Measurements from ENCODE around the gene CEP104. TPM values are rescaled to one million over a fixed set of nuclear protein-coding genes. Genes with fewer than 3 reads are reported as not detected.

Gene CEP104
- total and polyA plus RNA-seq, 2 donors = 11.7 to 12.8 TPM

DNA sequence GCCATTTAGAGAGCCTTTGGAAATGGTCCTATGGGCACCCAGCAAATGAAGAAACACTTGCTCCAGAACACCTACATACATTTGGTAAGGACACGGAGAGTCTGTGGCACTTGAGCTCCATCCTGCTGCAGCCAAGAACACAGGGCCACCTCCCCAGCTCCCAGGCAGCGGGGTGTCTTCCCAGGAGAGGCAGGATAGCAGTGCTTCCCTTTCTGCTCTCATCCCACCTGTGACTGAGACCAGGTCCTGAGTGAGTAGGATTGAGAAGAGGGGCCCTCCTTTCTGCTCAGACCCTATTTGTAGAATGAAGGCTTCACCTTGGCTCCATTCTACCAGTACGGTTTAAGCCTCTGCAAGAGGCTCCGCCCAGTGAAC lies 38.9 kb upstream of the CEP104 start:
- peaks cover 3 to 10% of the 10 kb centered on the region in 2 donors for H3K9me3 ChIP-seq (ENCODE audit: control insufficient read depth in 2 of 2, insufficient read depth in 1 of 2, low read length in 1 of 2)
- H3K27ac ChIP-seq (ENCODE audit: low read depth in 1 of 2, low read length in 1 of 2) = no peak overlapping the region
- H3K27me3 ChIP-seq (ENCODE audit: control insufficient read depth in 2 of 2, insufficient read depth in 1 of 2, low read length in 1 of 2) = no peaks in the 10 kb centered on the region
- H3K36me3 ChIP-seq (ENCODE audit: control insufficient read depth in 2 of 2, insufficient read depth in 2 of 2, low read length in 1 of 2) = peaks cover 14 to 16% of the 10 kb centered on the region in 2 donors
- WGBS = 95% methylated on average over 4 of the region's 4 CpGs
- peaks cover 9 to 13% of the 10 kb centered on the region in 2 donors for H3K4me1 ChIP-seq (ENCODE audit: control insufficient read depth in 2 of 2, insufficient read depth in 2 of 2, low read length in 2 of 2)
- DNase-seq (ENCODE audit: low read depth in 6 of 9, low spot score in 9 of 9) = no peak
- no peak overlapping the region for H3K4me3 ChIP-seq (ENCODE audit: low read length in 2 of 2)

DNA sequence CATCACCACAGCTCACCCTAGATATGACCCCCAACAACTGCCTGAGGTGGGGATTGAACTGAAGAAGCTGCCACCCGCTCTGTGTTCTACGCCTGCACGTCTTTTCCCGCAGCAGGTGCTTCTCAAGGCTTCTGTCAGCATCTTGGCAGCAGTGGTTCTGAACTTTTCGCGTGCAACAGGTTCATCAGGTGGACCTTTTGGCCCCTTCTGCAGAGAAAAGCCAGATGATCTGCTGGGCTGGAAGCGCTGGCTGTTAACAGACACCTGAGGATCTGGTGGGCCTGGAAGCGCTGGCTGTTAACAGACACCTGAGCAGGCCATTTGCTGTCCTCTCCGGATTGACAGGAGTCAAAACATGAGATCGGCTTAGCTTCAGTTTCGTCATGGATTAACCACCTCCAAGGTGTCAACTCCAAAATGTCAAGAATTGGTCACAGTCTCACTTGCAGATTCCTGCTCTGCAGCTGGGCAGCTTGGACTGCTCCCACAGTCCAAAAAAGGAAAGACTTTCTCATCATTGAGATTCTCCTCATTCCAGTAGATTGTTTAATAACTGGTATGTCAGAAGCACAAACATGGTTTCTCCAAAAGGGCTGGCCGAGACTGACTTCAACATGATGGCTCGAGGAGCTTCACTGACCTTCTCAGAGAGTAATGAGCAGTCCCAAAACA lies 38.4 kb upstream of the CEP104 start:
- Histone ChIP-seq H3K27ac (ENCODE audit: low read depth in 1 of 2, low read length in 1 of 2) (no peak overlapping the region), H3K4me3 (ENCODE audit: low read length in 2 of 2) (no peak overlapping the region), H3K9me3 (ENCODE audit: control insufficient read depth in 2 of 2, insufficient read depth in 1 of 2, low read length in 1 of 2) (peaks cover 3 to 10% of the 10 kb centered on the region in 2 donors), H3K4me1 (ENCODE audit: control insufficient read depth in 2 of 2, insufficient read depth in 2 of 2, low read length in 2 of 2) (peaks cover 9 to 11% of the 10 kb centered on the region in 2 donors), H3K27me3 (ENCODE audit: control insufficient read depth in 2 of 2, insufficient read depth in 1 of 2, low read length in 1 of 2) (no peaks in the 10 kb centered on the region), H3K36me3 (ENCODE audit: control insufficient read depth in 2 of 2, insufficient read depth in 2 of 2, low read length in 1 of 2) (peaks cover 19 to 20% of the 10 kb centered on the region in 2 donors)
- DNase-seq (ENCODE audit: low read depth in 6 of 9, low spot score in 9 of 9) = no peak
- WGBS = 96% methylated on average over 13 of the region's 13 CpGs

DNA sequence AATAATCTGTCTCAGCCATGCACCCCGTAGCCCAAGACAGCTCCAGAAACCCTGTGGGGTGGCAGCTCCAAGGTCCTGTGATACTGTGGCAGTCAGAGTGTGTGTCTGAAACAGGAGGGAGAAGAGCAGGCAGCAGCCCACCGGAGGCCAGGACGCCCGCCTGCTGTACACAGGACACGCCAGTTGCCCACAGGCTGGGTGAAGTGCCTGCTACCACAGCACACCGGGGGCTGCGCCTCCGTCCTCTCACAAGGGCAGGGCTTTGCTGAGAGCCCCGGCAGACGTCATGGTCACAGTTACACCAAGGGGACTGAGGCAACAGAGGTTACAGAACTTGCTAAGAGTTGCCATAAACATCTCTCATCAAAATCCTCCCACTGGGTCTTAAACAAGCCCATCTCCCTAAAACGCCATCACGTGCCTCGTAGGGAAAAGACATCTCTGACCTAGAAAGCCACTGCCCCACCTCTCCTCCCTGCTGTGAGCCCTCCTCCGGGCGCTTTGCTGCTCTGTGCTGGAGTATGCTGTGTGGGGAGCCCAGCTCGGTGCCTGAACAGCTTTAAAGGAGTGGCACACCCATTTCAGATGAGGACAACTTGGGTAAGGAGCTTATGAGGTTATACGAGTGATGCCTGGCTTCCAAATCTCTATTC lies 37.7 kb upstream of the CEP104 start:
- Histone ChIP-seq H3K27ac (ENCODE audit: low read depth in 1 of 2, low read length in 1 of 2) (no peak overlapping the region), H3K4me3 (ENCODE audit: low read length in 2 of 2) (no peak overlapping the region), H3K9me3 (ENCODE audit: control insufficient read depth in 2 of 2, insufficient read depth in 1 of 2, low read length in 1 of 2) (peaks cover 3 to 10% of the 10 kb centered on the region in 2 donors), H3K36me3 (ENCODE audit: control insufficient read depth in 2 of 2, insufficient read depth in 2 of 2, low read length in 1 of 2) (peaks cover 25 to 27% of the 10 kb centered on the region in 2 donors), H3K4me1 (ENCODE audit: control insufficient read depth in 2 of 2, insufficient read depth in 2 of 2, low read length in 2 of 2) (peaks cover 9 to 11% of the 10 kb centered on the region in 2 donors), H3K27me3 (ENCODE audit: control insufficient read depth in 2 of 2, insufficient read depth in 1 of 2, low read length in 1 of 2) (no peaks in the 10 kb centered on the region)
- whole genome bisulfite sequencing = 98% methylated on average over 17 of the region's 17 CpGs
- DNase-seq (ENCODE audit: low read depth in 6 of 9, low spot score in 9 of 9) = no peak

DNA sequence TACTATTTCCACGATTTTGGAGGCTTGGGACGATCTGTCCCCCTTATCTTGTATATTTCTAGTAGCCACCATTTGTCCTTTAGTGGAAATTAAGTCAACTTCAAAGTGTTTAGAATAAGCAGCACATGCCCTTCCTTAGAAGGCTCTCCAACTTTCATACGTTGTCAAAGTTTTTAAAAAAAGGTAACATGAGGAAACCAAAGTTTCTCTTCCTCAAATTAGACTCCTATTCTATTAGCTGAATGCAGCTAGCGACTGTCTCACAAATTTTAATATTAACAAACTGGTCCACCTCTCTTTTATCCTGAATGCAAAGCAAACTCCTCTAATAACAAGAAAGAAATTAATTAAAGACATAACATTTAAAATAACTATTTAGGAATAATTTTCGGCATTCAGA lies 36.2 kb upstream of the CEP104 start:
- H3K4me3 ChIP-seq (ENCODE audit: low read length in 2 of 2) = no peak overlapping the region
- H3K9me3 ChIP-seq (ENCODE audit: control insufficient read depth in 2 of 2, insufficient read depth in 1 of 2, low read length in 1 of 2) = peaks cover 2 to 8% of the 10 kb centered on the region in 2 donors
- no peaks in the 10 kb centered on the region for H3K27me3 ChIP-seq (ENCODE audit: control insufficient read depth in 2 of 2, insufficient read depth in 1 of 2, low read length in 1 of 2)
- WGBS = 95% methylated on average over 5 of the region's 5 CpGs
- H3K27ac ChIP-seq (ENCODE audit: low read depth in 1 of 2, low read length in 1 of 2) = no peak overlapping the region
- no peak for DNase-seq (ENCODE audit: low read depth in 6 of 9, low spot score in 9 of 9)
- peaks cover 3 to 6% of the 10 kb centered on the region in 2 donors for H3K4me1 ChIP-seq (ENCODE audit: control insufficient read depth in 2 of 2, insufficient read depth in 2 of 2, low read length in 2 of 2)
- H3K36me3 ChIP-seq (ENCODE audit: control insufficient read depth in 2 of 2, insufficient read depth in 2 of 2, low read length in 1 of 2) = peaks cover 34 to 42% of the 10 kb centered on the region in 2 donors

DNA sequence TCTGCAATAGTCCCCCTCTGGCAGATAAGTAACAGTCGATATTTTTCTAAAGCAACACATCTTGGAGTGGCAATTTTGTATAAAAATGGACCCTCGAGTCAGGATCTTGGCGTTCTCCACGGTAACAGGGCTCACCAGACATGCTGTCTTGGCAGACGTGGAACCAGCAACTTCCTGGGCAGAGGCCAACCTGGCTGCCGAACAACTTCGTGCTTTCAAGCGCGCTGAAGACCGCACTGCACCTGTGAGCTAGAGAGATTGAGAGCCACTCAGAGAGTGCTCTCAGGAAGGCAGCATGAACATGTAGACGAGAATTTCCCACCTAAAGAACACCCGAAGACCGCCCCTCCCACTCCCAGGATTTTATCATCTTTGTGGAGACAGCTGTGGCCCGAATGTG lies 35.7 kb upstream of the CEP104 start:
- H3K36me3 ChIP-seq (ENCODE audit: control insufficient read depth in 2 of 2, insufficient read depth in 2 of 2, low read length in 1 of 2) = peaks cover 37 to 44% of the 10 kb centered on the region in 2 donors
- H3K9me3 ChIP-seq (ENCODE audit: control insufficient read depth in 2 of 2, insufficient read depth in 1 of 2, low read length in 1 of 2) = peaks cover 0 to 3% of the 10 kb centered on the region in 2 donors
- DNase-seq (ENCODE audit: low read depth in 6 of 9, low spot score in 9 of 9) = no peak
- no peak overlapping the region for H3K4me3 ChIP-seq (ENCODE audit: low read length in 2 of 2)
- no peaks in the 10 kb centered on the region for H3K27me3 ChIP-seq (ENCODE audit: control insufficient read depth in 2 of 2, insufficient read depth in 1 of 2, low read length in 1 of 2)
- peaks cover 3 to 6% of the 10 kb centered on the region in 2 donors for H3K4me1 ChIP-seq (ENCODE audit: control insufficient read depth in 2 of 2, insufficient read depth in 2 of 2, low read length in 2 of 2)
- H3K27ac ChIP-seq (ENCODE audit: low read depth in 1 of 2, low read length in 1 of 2) = no peak overlapping the region
- WGBS = 94% methylated on average over 14 of the region's 14 CpGs

DNA sequence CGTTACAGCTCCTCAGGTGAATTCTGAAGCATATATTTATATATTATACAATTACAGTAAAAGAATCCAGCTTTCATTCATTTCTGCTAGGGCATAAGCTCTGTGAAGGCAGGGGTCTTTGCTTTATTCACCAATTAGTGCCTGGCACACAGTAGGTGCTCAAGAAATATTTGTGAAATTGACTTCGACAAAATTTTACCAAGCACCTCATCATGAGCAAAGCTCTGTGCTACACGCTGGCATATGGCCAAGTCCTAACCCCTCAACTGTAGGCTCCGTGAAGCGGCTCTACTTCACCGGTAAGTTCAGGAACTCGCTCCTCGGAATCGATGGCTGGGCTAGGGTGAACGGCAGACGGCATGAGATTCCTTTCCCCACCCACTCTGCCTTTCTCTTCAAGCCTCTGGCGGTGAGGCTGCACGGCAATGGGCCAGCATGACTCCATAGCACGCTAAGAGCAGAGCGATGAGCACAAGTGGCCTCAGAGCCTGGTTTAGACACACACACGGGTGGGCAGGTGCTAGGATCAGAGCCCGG lies 34.4 kb upstream of the CEP104 start:
- H3K4me3 ChIP-seq (ENCODE audit: low read length in 2 of 2) = no peak overlapping the region
- WGBS = 87% methylated on average over 17 of the region's 17 CpGs
- H3K27ac ChIP-seq (ENCODE audit: low read depth in 1 of 2, low read length in 1 of 2) = no peak overlapping the region
- DNase-seq (ENCODE audit: low read depth in 6 of 9, low spot score in 9 of 9) = no peak
- peaks cover 0 to 6% of the 10 kb centered on the region in 2 donors for H3K4me1 ChIP-seq (ENCODE audit: control insufficient read depth in 2 of 2, insufficient read depth in 2 of 2, low read length in 2 of 2)
- H3K27me3 ChIP-seq (ENCODE audit: control insufficient read depth in 2 of 2, insufficient read depth in 1 of 2, low read length in 1 of 2) = no peaks in the 10 kb centered on the region
- no peaks in the 10 kb centered on the region for H3K9me3 ChIP-seq (ENCODE audit: control insufficient read depth in 2 of 2, insufficient read depth in 1 of 2, low read length in 1 of 2)
- peaks cover 42 to 51% of the 10 kb centered on the region in 2 donors for H3K36me3 ChIP-seq (ENCODE audit: control insufficient read depth in 2 of 2, insufficient read depth in 2 of 2, low read length in 1 of 2)

DNA sequence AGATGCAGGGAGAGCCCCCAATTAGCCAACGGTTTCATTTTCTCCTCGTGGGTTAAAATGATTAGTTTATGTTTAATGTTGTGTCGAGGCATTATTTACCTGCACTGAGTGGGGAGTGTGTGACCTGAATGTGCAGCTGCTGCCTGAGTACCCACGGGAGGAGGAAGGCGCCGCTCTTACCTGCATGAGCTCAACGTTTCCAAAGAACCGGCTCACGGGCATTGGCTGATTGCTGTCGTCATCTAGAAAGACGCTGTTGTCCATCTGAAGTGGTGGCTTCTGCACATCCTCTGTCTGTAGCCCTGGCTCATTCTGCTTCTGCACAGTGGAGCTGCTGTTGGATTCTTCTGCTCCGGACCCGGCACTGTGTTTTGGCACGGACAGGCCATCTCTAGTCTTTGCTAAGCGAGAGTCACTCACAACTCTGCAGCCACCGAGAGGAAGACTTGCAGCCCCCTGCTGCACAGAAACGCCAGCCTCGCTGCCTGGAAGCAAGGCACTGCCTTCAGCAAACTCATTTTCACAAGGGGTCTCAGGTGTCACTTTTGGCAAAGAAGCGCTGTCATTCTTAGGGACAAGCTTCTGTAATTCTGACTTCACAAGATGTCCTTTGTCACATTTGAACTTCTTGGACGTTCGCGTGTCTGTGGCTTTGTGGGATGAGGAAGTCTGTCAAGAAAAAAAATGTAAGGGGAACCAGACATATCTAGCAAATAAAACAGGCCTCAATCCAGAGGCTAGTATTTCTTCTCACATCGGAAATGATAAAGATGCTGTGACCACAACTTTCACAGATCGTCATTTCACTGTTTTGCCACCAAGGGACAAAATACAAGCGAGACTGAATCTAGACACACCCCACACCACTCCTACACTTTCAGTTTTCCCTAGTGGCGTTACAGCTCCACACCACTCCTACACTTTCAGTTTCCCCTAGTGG lies 33.6 kb upstream of the CEP104 start:
- Histone ChIP-seq H3K36me3 (ENCODE audit: control insufficient read depth in 2 of 2, insufficient read depth in 2 of 2, low read length in 1 of 2) (peaks cover 44 to 55% of the 10 kb centered on the region in 2 donors), H3K4me1 (ENCODE audit: control insufficient read depth in 2 of 2, insufficient read depth in 2 of 2, low read length in 2 of 2) (peaks cover 0 to 6% of the 10 kb centered on the region in 2 donors), H3K9me3 (ENCODE audit: control insufficient read depth in 2 of 2, insufficient read depth in 1 of 2, low read length in 1 of 2) (no peaks in the 10 kb centered on the region), H3K27me3 (ENCODE audit: control insufficient read depth in 2 of 2, insufficient read depth in 1 of 2, low read length in 1 of 2) (no peaks in the 10 kb centered on the region), H3K27ac (ENCODE audit: low read depth in 1 of 2, low read length in 1 of 2) (no peak overlapping the region), H3K4me3 (ENCODE audit: low read length in 2 of 2) (no peak overlapping the region)
- DNase-seq (ENCODE audit: low read depth in 6 of 9, low spot score in 9 of 9) = peak in 1 of 9 donors; percentile 26
- WGBS = 68% methylated on average over 26 of the region's 26 CpGs

DNA sequence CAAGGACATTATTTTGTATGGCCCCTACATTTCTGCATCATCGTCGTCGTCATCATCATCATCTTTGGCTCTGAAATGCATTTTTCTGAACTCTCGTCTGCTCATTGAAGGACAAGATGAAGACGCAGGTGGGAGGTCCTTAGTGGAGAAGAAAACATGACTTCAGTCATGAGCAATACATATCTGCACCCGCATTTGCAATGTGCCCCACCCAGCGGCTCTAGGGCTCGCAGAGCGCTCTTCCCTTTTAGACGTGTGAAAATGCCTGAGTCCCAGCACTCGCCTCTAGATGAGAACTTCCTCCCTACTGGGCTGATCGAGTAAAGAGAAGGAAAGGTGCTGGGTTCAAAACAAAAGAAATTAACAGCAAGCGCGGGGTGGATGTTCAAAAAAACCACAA lies 32.9 kb upstream of the CEP104 start:
- 97% methylated on average over 14 of the region's 14 CpGs for WGBS
- Histone ChIP-seq H3K36me3 (ENCODE audit: control insufficient read depth in 2 of 2, insufficient read depth in 2 of 2, low read length in 1 of 2) (peaks cover 44 to 52% of the 10 kb centered on the region in 2 donors), H3K27me3 (ENCODE audit: control insufficient read depth in 2 of 2, insufficient read depth in 1 of 2, low read length in 1 of 2) (no peaks in the 10 kb centered on the region), H3K27ac (ENCODE audit: low read depth in 1 of 2, low read length in 1 of 2) (no peak overlapping the region), H3K9me3 (ENCODE audit: control insufficient read depth in 2 of 2, insufficient read depth in 1 of 2, low read length in 1 of 2) (no peaks in the 10 kb centered on the region), H3K4me1 (ENCODE audit: control insufficient read depth in 2 of 2, insufficient read depth in 2 of 2, low read length in 2 of 2) (peaks cover 0 to 6% of the 10 kb centered on the region in 2 donors), H3K4me3 (ENCODE audit: low read length in 2 of 2) (no peak overlapping the region)
- DNase-seq (ENCODE audit: low read depth in 6 of 9, low spot score in 9 of 9) = no peak

Measured in thymus (tissue), 11 donors.